GM21529 (cell line): ENCODE measurements around the gene SFTPA2.
"Not testable (repeated sequence)": the region's sequence is repeated elsewhere in the genome, so short reads cannot be mapped to it uniquely, and the experiment has no call there.

Experiments used
- ATAC-seq: cut with Tn5 transposase; IDR thresholded peaks from one replicate; pipeline ENCODE4 v1.9.1; 2021; ENCODE audit not compliant: unreplicated experiment

Gene SFTPA2

DNA sequence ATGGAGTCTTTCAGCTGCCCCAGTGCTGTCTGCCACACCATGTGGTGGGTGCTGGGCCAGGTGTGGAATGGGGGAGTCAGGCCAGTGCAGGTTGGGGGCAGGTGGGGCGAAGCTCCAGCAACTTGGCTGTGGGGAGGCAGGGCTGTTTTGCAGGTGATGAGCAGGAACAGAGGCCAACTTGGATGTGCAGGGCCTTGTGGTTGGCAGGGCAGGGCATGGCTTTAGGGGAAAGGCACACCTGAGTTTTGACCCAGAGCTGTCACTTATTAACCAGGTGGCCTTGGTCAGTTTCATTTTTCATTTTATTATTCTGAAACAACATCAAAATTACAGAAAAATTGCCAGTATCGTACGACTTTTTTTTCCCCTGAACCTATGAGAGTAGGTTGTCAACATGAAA is 1.1 kb upstream of the SFTPA2 start:
- ATAC-seq, result no peak

DNA sequence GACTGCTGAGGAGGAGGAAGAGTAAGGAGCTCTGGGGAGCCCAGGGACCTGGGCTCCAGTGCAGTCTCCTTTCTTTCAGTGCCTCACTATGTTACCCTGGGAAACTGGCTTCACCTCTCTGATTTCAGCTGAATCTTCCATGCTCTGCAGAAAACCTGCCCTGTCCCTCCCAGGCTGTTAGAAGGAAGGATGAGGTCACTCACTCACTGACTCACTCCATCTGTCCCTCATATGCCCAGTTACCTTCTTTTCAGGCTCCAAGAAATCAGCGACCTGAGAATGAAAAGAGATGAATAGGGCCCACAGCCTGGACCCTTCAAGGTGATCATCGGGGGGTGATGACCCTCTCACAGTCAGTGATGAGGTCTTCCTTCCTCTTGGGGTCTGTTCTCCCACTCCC is 481 bp downstream of the SFTPA2 start:
- no peak for ATAC-seq

DNA sequence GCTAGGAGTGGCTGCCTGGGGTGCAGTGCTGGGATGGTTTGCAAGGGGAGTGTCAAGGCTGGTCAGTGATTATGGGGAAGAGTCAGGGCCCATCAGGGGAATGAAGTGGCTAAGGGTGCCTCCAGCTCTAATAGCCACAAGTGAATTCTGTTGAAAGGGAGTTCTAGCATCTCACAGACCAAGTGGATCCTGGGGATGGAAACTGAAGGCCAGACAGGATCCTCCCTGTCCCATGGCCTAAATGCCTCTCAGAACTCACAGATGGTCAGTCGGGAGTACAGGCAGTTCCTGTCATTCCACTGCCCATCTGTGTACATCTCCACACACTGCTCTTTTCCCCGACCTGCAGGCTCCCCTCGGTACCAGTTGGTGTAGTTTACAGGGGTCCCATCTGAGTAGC is 3.2 kb downstream of the SFTPA2 start:
- not testable (repeated sequence) for ATAC-seq

DNA sequence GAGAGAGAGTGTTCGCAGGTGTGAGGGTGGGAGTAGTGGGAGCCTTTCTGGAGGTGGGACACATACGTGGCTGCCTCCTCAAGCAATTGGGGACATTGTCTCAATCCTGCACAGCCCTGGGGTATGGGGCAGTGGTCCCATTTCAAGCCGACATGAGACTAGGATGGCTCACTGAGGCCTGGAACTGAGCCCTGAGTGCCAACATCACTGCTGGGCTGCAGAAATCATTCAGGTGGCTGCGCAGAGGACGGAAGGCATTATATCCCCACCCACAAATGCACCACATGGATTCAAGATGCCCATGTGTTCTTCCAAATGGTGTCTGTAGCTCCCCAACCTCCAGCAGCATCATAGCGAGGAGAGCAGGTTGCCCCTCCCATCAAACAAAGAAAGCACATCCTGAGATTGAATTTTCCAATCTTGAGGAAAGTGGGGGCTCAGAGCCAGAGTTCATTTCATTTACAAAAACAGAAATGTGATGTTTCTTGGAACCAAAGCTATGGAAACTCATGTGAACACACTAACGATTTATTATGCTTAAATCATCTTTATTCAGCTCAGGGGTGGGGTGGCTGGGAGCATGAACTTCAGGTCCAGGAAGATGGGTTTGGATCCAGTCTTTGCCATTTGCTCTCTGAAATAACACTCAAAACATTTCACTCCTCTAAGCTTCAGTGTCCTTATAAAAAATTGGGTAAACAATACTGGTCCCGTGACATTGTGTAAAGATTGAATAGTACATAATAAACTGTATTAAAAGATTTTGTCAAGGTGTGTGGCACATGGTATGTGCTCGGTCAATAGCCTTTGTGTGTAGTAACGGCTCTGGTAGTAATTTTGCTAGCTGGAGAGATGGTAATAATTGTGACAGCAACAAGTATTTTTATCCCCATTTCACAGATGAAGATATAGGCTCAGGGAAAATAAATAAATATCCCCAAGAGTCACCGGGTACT is 4.6 kb downstream of the SFTPA2 start:
- ATAC-seq, result no peak

DNA sequence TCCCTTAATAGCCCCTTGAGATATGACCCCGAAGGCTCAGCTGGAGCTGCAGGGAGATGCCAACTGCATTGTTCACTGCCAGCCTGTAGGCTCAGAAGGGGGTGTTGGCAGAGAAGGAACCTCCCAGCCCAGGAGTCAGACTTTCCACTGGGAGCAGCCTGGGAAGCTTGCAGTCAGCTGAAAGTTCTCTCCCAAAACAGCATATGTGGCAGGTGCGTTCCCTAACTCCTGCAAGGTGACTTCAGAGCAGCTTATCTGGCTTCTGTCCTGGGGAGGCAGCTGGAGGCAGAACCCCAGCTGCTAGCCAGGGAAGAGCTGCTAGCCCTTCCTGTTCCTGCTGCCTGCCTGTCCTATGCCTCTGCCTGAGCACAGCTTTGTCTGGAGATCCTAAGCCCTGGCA is 8.1 kb downstream of the SFTPA2 start:
- no peak for ATAC-seq

DNA sequence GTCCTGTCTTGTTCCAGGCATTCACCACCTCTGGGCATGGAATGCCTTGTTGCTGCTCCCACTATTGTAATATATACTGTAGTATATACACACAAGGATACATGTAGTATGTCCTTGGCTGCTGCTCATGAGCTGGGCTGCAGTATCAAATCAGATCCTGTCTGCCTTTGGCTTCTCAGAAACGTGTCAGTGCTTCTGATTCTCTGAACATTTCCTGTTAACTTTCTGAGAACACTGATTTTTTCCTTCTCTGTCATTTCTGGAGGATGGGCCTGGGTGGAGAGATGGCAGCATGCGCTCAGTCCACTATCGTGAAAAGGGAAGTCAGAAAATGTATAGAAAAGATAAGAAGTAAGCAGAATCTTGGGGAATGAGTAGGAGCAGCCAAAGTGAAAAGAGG is 12.2 kb downstream of the SFTPA2 start:
- ATAC-seq, result no peak

DNA sequence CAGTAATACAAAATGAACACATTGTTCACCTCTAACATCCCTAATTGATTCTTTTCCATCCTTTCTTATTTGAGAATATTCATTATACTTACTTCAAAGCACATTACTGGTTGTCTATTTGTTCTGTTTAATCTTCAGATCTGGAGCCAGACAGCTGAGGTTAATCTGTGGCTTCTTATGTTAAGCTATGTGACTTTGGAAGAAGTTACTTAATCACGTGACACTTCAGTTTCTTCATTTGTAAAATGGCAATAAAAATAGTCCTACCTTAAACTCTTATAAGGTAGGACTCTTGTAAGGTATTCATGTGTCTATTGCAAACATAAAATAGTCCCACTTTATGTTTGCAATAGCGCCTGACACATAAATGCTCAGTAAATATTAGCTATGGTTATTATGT is 13.1 kb downstream of the SFTPA2 start:
- ATAC-seq, result not testable (repeated sequence)

DNA sequence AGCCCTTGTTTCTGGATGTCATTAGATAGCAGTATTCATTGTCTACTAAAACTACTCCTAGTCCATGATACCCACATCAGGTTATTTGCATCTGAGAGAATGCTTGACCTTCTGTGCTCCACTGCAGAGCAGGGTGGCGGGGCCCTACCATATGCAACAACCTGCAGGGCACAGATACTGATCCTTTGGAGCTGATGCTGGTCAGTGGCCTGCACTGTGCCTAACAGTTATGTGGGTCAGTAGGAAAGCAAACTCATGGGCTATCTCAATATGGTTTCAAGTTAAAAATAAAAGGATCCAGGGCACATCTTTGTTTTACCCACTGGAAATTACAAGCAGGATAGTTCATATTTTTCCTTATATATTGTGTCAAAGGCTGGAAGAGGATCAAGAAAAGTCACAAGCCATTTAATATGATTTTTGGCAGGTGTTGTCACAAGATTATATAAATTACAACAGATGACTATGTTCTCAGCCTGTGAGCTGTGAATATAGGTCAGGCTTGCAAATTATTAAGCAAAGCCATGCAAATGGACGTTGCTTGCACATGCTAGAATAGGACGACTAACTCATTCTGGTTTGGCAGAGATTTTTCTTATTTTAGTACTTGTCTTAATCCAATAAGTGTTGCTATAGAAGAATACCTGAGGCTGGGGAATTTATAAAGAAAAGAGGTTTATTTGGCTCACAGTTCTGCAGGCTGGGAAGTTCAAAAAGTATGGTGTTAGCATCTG is 15.1 kb downstream of the SFTPA2 start:
- ATAC-seq, result not testable (repeated sequence)

DNA sequence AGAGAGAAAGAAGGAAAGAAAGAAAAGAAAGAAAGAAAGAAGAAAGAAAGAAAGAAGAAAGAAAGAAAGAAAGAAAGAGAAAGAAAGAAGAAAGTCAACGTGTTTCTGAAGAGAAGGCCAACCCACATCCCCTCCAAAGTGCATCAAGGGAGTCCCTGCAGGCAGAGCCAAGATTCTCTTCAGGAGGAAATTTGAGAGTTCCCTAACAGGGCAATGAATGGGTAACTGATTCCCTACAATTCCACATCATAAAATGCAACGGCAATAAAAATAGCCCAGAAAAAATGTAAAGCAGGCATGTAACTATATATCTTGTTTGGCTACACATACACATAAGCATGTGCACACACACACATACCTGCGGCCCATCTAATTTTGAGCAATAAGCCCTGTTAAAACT is 15.8 kb downstream of the SFTPA2 start:
- ATAC-seq, result not testable (repeated sequence)

DNA sequence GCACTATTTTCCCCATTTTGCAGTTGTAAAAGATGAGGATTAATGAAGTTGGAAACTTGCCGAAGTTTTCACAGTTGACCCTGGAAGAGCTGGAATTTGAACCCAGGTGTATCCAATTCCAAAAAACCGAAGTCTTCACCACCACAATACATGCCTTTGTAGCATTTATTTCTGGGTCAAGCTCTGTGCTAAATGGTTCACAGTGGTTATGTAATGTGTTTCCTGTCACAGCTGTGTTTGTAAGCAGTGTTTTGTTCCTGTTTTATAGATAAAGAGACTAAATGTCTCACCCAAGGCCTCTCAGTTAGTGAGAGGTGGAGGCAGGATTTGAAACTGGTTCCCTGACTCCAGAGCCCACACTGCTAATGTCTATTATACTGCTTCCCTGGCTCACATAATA is 17.6 kb downstream of the SFTPA2 start:
- ATAC-seq, result no peak

DNA sequence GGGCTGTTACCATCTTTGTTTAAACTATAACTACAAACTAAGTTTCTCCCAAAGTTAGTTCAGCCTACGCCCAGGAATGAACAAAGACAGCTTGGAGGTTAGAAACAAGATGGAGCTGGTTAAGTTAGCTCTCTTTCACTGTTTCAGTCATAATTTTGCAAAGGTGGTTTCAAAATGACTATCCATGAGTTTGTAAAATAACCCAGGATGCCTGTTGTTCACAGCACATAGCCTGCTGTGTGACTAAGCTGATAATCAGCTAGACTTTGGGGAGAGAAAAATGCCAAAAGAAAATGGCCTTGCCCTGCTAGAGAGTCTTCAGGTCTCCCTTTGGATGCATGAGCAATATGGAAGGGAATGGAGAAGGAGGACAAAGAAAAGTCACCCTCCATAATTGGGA is 19.3 kb downstream of the SFTPA2 start:
- ATAC-seq, result peak; percentile 95

DNA sequence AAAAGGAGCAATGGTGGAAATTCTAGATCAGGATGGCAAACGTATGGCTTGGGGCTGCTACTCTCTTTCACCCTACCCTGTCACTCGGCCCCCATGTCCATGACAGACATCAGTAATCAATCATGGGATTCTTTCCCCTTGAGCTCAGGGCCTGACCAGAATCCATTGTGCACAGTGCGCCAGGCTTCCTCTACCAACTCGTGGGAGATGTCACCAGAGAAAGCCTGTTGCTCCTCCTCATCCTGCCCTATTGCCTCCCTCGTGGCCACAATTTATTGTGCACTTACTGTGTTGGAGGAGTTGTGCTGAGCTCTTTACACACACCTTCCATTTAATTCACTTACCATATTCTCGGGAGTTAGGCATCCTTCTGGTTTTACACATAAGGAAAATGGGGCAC is 21.9 kb downstream of the SFTPA2 start:
- not testable (repeated sequence) for ATAC-seq

DNA sequence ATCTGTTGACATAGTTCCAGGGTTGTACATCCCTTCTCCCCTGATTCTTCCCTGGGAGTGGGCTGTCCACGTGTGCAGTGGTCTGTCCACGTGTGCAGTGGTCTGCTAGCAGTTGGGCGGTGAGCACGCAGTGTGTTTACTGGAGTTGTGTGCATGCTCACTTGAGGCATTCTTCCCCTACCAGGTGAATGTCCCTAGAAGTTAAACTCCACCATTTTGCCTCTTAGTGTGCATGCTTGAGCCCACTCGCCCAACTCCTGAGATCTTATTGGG is 26.4 kb downstream of the SFTPA2 start:
- ATAC-seq, result not testable (repeated sequence)

DNA sequence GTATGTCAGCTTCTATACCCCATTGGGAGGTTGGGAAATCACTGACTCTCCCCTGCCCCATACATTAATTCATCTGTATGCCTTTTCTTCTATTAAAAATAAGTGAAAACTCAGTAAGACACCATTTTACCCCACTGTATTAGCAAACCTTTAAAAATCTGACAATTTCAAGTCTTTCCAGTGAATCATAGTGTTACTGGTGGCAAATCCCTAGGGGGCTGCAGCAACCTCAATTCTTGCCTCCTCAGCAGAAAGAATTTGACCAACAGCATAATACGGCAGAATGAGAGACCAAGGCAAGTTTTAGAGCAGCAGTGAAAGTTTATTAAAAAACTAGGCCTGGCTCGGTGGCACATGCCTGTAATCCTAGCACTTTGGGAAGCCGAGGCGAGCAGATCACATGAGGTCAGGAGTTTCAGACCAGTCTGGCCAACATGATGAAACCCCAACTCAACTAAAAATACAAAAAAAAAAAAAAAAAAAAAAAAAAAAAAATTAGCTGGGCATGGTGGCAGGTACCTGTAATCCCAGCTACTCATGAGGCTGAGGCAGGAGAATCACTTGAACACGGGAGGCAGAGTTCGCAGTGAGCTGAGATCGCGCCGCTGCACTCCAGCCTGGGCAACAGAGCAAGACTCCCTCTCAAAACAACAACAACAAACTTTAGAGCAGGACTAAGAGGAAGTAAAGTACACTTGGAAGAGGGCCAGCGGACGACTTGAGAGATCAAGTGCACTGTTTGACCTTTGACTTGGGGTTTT is 26.9 kb downstream of the SFTPA2 start:
- not testable (repeated sequence) for ATAC-seq

DNA sequence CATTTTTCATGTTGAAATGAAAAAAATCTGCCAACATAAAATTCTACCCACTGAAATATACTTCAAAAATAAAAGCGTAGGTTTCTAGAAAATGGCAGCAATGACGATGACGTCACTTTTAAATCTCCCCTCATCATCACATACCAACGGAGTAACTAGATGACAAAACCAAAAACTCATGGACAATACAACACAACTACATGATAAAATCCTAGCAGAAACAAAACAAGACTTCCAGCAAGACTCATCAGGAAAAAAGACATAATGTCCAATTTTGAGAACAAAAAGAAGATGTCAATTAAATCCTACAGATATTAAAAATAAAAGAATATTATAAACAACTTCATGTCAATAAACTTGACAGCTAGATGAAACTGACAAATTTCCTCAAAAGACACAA is 31.9 kb downstream of the SFTPA2 start:
- ATAC-seq, result not testable (repeated sequence)

DNA sequence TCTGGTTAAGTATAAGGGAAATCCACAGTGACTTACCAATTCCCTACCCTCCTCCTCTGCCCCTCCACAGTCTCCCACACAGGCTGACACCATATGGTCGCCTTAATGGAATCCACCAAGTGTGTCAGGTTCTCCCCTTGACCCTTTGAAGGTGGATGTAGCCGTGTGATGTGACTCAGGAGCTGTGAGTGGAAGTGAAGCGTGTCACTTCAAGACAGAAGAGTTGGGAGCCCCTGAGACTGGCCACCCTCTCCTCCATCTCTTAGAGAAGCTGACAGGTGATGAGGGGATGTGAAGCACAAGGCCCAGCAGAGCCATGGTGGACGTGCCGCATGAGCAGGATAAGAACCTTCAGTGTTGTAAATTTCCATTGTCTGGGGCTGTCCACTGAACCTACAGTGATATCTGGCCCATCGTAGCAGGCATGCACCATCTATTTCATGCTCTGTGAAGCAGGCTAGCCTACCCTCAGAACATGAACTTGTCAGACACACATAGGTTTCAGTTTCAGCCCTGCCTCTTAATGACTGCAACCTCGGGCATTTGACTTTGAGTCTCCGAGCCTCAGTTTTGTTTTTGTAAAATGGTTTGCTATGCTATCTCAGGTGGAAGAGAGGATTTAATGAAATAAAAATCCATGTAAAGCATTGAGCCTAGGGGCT is 35.0 kb downstream of the SFTPA2 start:
- ATAC-seq, result peak; percentile 94

DNA sequence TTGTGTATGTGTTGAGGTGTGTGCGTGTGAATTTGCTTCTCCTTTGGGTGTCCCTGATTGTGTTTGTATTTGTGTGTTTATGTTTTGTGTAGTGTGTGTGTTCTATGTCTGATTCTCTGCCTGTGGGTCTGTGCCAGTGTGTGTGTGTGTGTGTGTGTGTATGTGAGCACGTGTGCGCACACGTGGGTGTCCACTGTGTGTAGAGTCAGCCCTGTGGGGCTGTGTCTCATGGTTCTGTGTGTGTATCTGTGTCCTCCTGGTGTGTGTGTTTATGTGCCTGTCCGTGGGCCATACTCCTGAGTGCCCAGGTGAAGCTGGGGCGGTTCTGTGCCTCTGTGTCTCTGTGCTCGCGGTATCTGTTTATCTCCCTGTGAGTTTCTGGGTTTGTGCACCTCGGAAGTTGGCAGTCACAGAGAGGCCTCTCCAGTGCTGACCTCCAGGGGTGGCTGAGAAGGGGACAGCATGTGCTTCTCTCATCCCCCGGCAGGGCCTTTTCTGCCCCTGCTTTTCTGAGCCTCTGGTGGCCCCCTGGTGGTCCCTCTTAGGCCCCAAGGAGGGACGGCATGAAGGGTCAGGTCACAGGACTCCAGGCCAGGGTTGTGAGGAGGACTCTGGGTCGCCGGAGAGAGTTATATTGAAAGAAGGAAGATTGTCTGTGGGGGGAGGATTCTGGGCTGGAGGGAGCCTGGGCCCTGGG is 36.9 kb downstream of the SFTPA2 start:
- ATAC-seq, result not testable (repeated sequence)

DNA sequence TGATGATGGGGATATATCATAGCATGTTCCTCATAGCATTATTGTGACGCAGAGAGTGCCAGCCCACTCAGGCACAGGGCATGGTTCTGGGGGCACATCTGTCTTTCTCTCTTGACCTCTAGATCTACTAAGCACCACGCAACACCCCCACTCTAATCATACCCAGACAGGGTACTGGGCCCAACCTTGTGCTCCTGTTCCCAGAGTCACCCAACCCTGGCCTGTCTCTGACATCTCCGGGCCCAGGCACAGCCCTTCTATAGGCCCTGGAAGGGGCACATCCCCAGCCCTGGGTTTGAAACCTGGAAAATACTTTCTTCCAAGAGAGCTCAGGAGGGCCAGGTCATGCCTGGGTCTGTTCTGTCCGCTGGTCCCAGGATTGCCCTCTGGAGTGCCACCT is 37.7 kb downstream of the SFTPA2 start:
- not testable (repeated sequence) for ATAC-seq

DNA sequence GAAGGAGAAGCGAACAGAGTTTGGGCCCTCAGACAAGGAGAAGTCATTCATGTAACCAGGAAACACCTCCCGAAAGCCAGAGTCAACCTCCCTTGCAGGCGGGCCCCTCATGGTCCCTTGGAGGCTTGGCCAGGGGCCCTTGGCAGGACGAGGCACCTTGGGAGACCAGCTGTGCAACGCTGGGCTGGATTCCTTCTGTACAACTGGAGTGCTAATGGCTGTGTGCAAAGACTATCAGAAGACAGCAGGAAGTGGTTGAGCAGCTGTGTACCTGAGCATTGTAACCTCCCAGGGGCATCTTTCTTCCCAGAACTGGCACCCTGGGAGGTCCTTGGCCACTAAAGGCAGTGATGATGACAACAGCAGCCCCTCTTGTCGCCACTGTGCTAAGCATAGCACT is 38.5 kb downstream of the SFTPA2 start:
- not testable (repeated sequence) for ATAC-seq

DNA sequence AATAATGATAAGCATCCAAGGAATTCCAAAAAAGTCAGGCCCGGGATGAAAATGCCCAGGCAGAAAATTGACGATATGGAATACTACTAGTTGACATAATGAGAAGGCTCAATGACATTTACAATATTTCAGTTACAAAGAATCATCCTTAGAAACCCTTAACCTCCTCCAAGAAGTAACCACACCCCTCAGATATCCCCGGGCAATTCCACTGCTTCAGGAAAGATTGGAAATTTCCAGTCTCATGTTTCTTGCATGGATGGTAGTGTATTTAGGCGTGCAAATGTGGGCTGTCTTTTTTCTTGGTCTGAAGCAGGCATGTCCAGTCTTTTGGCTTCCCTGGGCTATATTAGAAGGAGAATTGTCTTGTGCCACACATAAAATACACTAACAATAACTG is 42.6 kb downstream of the SFTPA2 start:
- ATAC-seq, result not testable (repeated sequence)
